HepG2 (cell line): Measurements from ENCODE around the gene METAP1D. TPM values are rescaled to one million over a fixed set of nuclear protein-coding genes. Genes with fewer than 3 reads are reported as not detected.

Experiments
- ATAC-seq: fragments of 200-7000 bp; cut with Tn5 transposase; 3 replicates; pipeline ENCODE4 v1.9.1; 2020; ENCODE audit warnings: mild to moderate bottlenecking, moderate library complexity
- BruUV-seq: library from RNA; stranded (reverse); fragments of 400-500 nt; replicated peaks from 2 replicates; lab custom pipeline; 2021; lab: Mats Ljungman, UMichigan
- CTCF ChIA-PET: fragments of 300-600 bp; formaldehyde crosslinking; extraction: SDS; loops from one replicate; lab custom pipeline; 2021; ENCODE audit warnings: low total read pairs, inconsistent platforms, low intra/inter-chr PET ratio; lab: Yijun Ruan, JAX
- POLR2A ChIA-PET: fragments of 350-600 bp; sonication (Branson Sonifier 250); formaldehyde crosslinking; loops from one replicate; lab custom pipeline; 2020; ENCODE audit warnings: antibody characterized with exemption, inconsistent platforms; lab: Yijun Ruan, JAX
- DNase-seq: peaks from one replicate; pipeline ENCODE4 v3.0.0-alpha.2; 2015; ENCODE audit warnings: low spot score
- FAIRE-seq: peaks from 3 replicates; lab custom pipeline; 2011; peaks lifted over from hg19 to GRCh38; lab: Jason Lieb, UNC
- H2AFZ ChIP-seq: one replicate; pipeline ENCODE4 v1.6.1; 2011; ENCODE audit warnings: low read length, inconsistent platforms
- H3K27ac ChIP-seq: fragments of 300-600 bp; 3 replicates; pipeline ENCODE4 v1.8.0; 2011; ENCODE audit warnings: mixed run types, mild to moderate bottlenecking, mixed read lengths, low read length, inconsistent platforms; ENCODE audit not compliant: insufficient read depth; ENCODE audit errors: extremely low read length
- H3K27me3 ChIP-seq, 2 experiments: fragments of 200-600 bp in 1 of 2; 2 replicates in 1 of 2; 3 replicates in 1 of 2; pipeline versions ENCODE4 v1.6.0 to v1.8.0; 2011; ENCODE audit warnings: low read length in 2 of 2, mild to moderate bottlenecking in 2 of 2, moderate library complexity in 2 of 2, inconsistent platforms in 1 of 2; ENCODE audit not compliant: insufficient read depth in 2 of 2, control insufficient read depth in 1 of 2
- H3K36me3 ChIP-seq, 2 experiments: fragments of 200-600 bp in 1 of 2; replicated peaks in 1 of 2; 2 replicates in 1 of 2; 3 replicates in 1 of 2; pipeline versions ENCODE4 v1.5.1 to v1.8.0; 2011; ENCODE audit warnings: low read length in 2 of 2, inconsistent platforms in 1 of 2; ENCODE audit not compliant: insufficient read depth in 2 of 2, control insufficient read depth in 1 of 2
- H3K4me1 ChIP-seq: 2 replicates; pipeline ENCODE4 v1.5.1; 2012; ENCODE audit warnings: low read length, inconsistent platforms; ENCODE audit not compliant: insufficient read depth
- H3K4me2 ChIP-seq: 2 replicates; pipeline ENCODE4 v1.6.0; 2011; ENCODE audit warnings: low read depth, low read length, inconsistent platforms
- H3K4me3 ChIP-seq, 3 experiments: fragments of 200-600 bp in 1 of 3; sonication (generic), shearing (Covaris generic) in 1 of 3; replicated peaks in 1 of 3; 2 replicates each; pipeline ENCODE4 v1.5.1; 2011 to 2016; ENCODE audit warnings: low read length in 3 of 3, inconsistent platforms in 2 of 3, low read depth in 2 of 3, mild to moderate bottlenecking in 2 of 3, control low read depth in 1 of 3, mixed read lengths in 1 of 3; ENCODE audit not compliant: insufficient read depth in 1 of 3
- H3K79me2 ChIP-seq: one replicate; pipeline ENCODE4 v1.6.1; 2011; ENCODE audit warnings: low read length, inconsistent platforms; ENCODE audit not compliant: insufficient read depth
- H3K9ac ChIP-seq: 2 replicates; pipeline ENCODE4 v1.6.0; 2011; ENCODE audit warnings: mild to moderate bottlenecking, low read depth, low read length, inconsistent platforms; ENCODE audit not compliant: insufficient read depth
- H3K9me3 ChIP-seq: 2 replicates; pipeline ENCODE4 v1.5.1; 2012; ENCODE audit warnings: mild to moderate bottlenecking, low read length
- H4K20me1 ChIP-seq: 2 replicates; pipeline ENCODE4 v1.6.0; 2011; ENCODE audit warnings: inconsistent platforms, mild to moderate bottlenecking, low read length, moderate library complexity; ENCODE audit not compliant: insufficient read depth
- BORCS8-MEF2B ChIP-seq: sonication (generic); formaldehyde crosslinking; IDR thresholded peaks from 2 replicates; pipeline ENCODE4 v1.8.0; 2022; ENCODE audit warnings: mild to moderate bottlenecking, missing genetic modification reagents
- HES4 ChIP-seq: sonication (generic); formaldehyde crosslinking; IDR thresholded peaks from 2 replicates; pipeline ENCODE4 v1.9.0; 2021; ENCODE audit warnings: mild to moderate bottlenecking, missing genetic modification reagents, borderline replicate concordance
- MTA3 ChIP-seq: sonication (generic); formaldehyde crosslinking; IDR thresholded peaks from 2 replicates; pipeline ENCODE4 v1.4.0; 2020; ENCODE audit warnings: missing genetic modification reagents
- SP4 ChIP-seq: sonication (generic); formaldehyde crosslinking; IDR thresholded peaks from 2 replicates; pipeline ENCODE4 v1.8.1; 2023; ENCODE audit warnings: mild to moderate bottlenecking, missing genetic modification reagents
- TBX2 ChIP-seq: sonication (generic); formaldehyde crosslinking; IDR thresholded peaks from 2 replicates; pipeline ENCODE4 v1.5.0; 2020; ENCODE audit warnings: missing genetic modification reagents, mild to moderate bottlenecking, borderline replicate concordance
- THRA ChIP-seq: sonication (generic); formaldehyde crosslinking; IDR thresholded peaks from 2 replicates; pipeline ENCODE4 v1.4.0; 2020; ENCODE audit warnings: missing genetic modification reagents, borderline replicate concordance
- TRIM24 ChIP-seq: sonication (generic); formaldehyde crosslinking; IDR thresholded peaks from 2 replicates; pipeline ENCODE4 v1.8.0; 2022; ENCODE audit warnings: mild to moderate bottlenecking, missing genetic modification reagents
- TSC22D2 ChIP-seq: sonication (generic); formaldehyde crosslinking; IDR thresholded peaks from 2 replicates; pipeline ENCODE4 v1.5.1; 2020; ENCODE audit warnings: missing genetic modification reagents, mild to moderate bottlenecking, borderline replicate concordance
- XRCC5 ChIP-seq: fragments of 200-400 bp; formaldehyde crosslinking; optimal IDR thresholded peaks from 2 replicates; pipeline ENCODE3; 2017; ENCODE audit warnings: mild to moderate bottlenecking, low read length
- ZNF207 ChIP-seq: fragments of 450-650 bp; IDR thresholded peaks from 2 replicates; pipeline ENCODE4 v1.6.1; 2016; ENCODE audit warnings: antibody characterized with exemption, borderline replicate concordance
- ZNF264 ChIP-seq: sonication (generic); formaldehyde crosslinking; IDR thresholded peaks from 2 replicates; pipeline ENCODE4 v1.4.0; 2020; ENCODE audit warnings: missing genetic modification reagents
- ZNF329 ChIP-seq: sonication (generic); formaldehyde crosslinking; IDR thresholded peaks from 2 replicates; pipeline ENCODE4 v1.9.0; 2021; ENCODE audit warnings: low read depth, mild to moderate bottlenecking, missing genetic modification reagents
- ZNF367 ChIP-seq: sonication (generic); formaldehyde crosslinking; IDR thresholded peaks from 2 replicates; pipeline ENCODE4 v1.4.0; 2020; ENCODE audit warnings: missing genetic modification reagents, borderline replicate concordance
- ZNF432 ChIP-seq: sonication (generic); formaldehyde crosslinking; IDR thresholded peaks from 2 replicates; pipeline ENCODE4 v1.5.0; 2020; ENCODE audit warnings: missing genetic modification reagents, mild to moderate bottlenecking, borderline replicate concordance
- ZNF451 ChIP-seq: sonication (generic); formaldehyde crosslinking; IDR thresholded peaks from 2 replicates; pipeline ENCODE4 v1.5.0; 2020; ENCODE audit warnings: mild to moderate bottlenecking, missing genetic modification reagents
- ZNF563 ChIP-seq: sonication (generic); formaldehyde crosslinking; IDR thresholded peaks from 2 replicates; pipeline ENCODE4 v1.8.0; 2022; ENCODE audit warnings: mild to moderate bottlenecking, moderate library complexity, missing genetic modification reagents
- WGBS: methylation state at CpG from one replicate; pipeline ENCODE4 v1.1.6; 2017; ENCODE audit warnings: low lambda C conversion rate; 5-methylcytosine and 5-hydroxymethylcytosine counted together
- in situ Hi-C: cut with HindIII; loops from 2 replicates; pipeline ENCODE4 v1.10.0; 2017; ENCODE audit warnings: low pct_unique_long_range_greater_than_20kb; ENCODE audit not compliant: extremely low pct_ligation_motif_present
- intact Hi-C: fragments of 100-400 bp; cut with micrococcal nuclease; formaldehyde crosslinking; loops from one replicate; pipeline ENCODE4 v1.10.0; 2022; ENCODE audit not compliant: unreplicated experiment
- polyA plus RNA-seq, 8 experiments: library from polyadenylated mRNA; depleted of rRNA in 3 of 8; stranded (reverse) in 7 of 8; unstranded in 1 of 8; fragments of >200 nt; fragmentation: Illumina TruSeq in 4 of 8; extraction: Trizol in 4 of 8; gene quantifications; 2 replicates each; pipeline versions ENCODE4 v1.2.1 to v1.2.3, GENCODE V29; 2011 to 2016; ENCODE audit warnings: low read depth in 4 of 8, missing spikeins in 1 of 8, mixed read lengths in 1 of 8; ENCODE audit not compliant: insufficient read depth in 1 of 8
- total RNA-seq, 5 experiments: library from RNA; depleted of rRNA; stranded (reverse); fragments of >200 nt; fragmentation: Illumina TruSeq; extraction: Trizol; gene quantifications; 2 replicates each; pipeline ENCODE4 v1.2.3, GENCODE V29; 2016; ENCODE audit warnings: low read depth in 1 of 5

Gene METAP1D
- total and polyA plus RNA-seq, 2 of the 13 experiments (the other 11 are each of a cell fraction or from before 2014, with no cell fraction given) = 14.7 to 21.6 TPM

- in situ Hi-C loops (no loop called here), intact Hi-C loops (no loop called here)
- FAIRE-seq (no peak), DNase-seq (no peak), ATAC-seq (no peak)
- 97% methylated on average over 8 of the region's 8 CpGs for WGBS
- Histone ChIP-seq H4K20me1 (no peaks in the 10 kb centered on the region), H3K79me2 (no peaks in the 10 kb centered on the region), H3K9ac (no peak overlapping the region), H3K36me3 (peaks cover 8 to 19% of the 10 kb centered on the region in 2 experiments), H2AFZ (no peak overlapping the region), H3K27me3 (no peaks in the 10 kb centered on the region), H3K27ac (no peak overlapping the region), H3K4me2 (no peak overlapping the region), H3K9me3 (no peaks in the 10 kb centered on the region), H3K4me1 (peaks cover 6% of the 10 kb centered on the region; the same call in 1 of the 2 replicates), H3K4me3 (no peak overlapping the region)
- BruUV-seq = no TSS peak
- no peak for TF ChIP-seq ZNF367 (CRISPR knock-in tag)
- TF ChIP-seq ZNF329 (CRISPR knock-in tag) = no peak
- TF ChIP-seq TRIM24 (CRISPR knock-in tag) = no peak
- no peak for TF ChIP-seq ZNF264
- no peak for TF ChIP-seq MTA3 (CRISPR knock-in tag)
- no peak for TF ChIP-seq THRA (CRISPR knock-in tag)
- no peak for TF ChIP-seq ZNF207
- TF ChIP-seq ZNF432 (CRISPR knock-in tag) = no peak
- TF ChIP-seq TBX2 (CRISPR knock-in tag) = no peak
- no peak for TF ChIP-seq ZNF563 (CRISPR knock-in tag)
- no peak for TF ChIP-seq BORCS8-MEF2B (CRISPR knock-in tag)
- no peak for TF ChIP-seq TSC22D2
- TF ChIP-seq ZNF451 (CRISPR knock-in tag) = no peak
- TF ChIP-seq XRCC5 = no peak
- TF ChIP-seq SP4 (CRISPR knock-in tag) = no peak
- TF ChIP-seq HES4 (CRISPR knock-in tag) = no peak
- ChIA-PET CTCF (no interaction called here), POLR2A (no interaction called here)
These were observed 33.5 kb upstream of the METAP1D start for GRCh38 chr2:171966235-171966634.
